Glomerular endothelial cell (primary cell): ENCODE data around the gene SENP7. TPM values are rescaled to one million over a fixed set of nuclear protein-coding genes. Genes with fewer than 3 reads are reported as not detected.

ENCODE experiments used
- total RNA-seq: library from RNA; depleted of rRNA; stranded (reverse); fragments of >200 nt; gene quantifications from 2 replicates; pipeline ENCODE4 v1.2.3, GENCODE V29; 2015

The SENP7 gene
- total RNA-seq, 1 donor from 2014 or later, result 17.7 TPM

Other genes starting within 250 kb of the SENP7 start
- 0.34 and 0.99 TPM in 2 replicates for gene IMPG2, start 192.6 kb downstream of the SENP7 start, total RNA-seq
- 22.6 and 33.6 TPM in 2 replicates for gene TRMT10C, start 48.7 kb upstream of the SENP7 start, total RNA-seq
- gene PCNP, start 61.0 kb upstream of the SENP7 start, total RNA-seq, result 59.4 and 71.0 TPM in 2 replicates
- 12.2 and 15.9 TPM in 2 replicates for gene ZBTB11, start 163.9 kb upstream of the SENP7 start, total RNA-seq
- 1,046 and 1,546 TPM in 2 replicates for gene RPL24, start 173.5 kb upstream of the SENP7 start, total RNA-seq
- gene CEP97, start 211.4 kb upstream of the SENP7 start, total RNA-seq, result 3.9 and 6.4 TPM in 2 replicates